T-cell (primary cell): ENCODE results near the gene HSD17B2. TPM values are rescaled to one million over a fixed set of nuclear protein-coding genes. Genes with fewer than 3 reads are reported as not detected.

Experiments
- ATAC-seq, 4 experiments: fragments of 200-7000 bp in 3 of 4; fragments of 150-1000 bp in 1 of 4; cut with Tn5 transposase; replicated peaks in 1 of 4; 1 replicate in 3 of 4; 2 replicates in 1 of 4; pipeline ENCODE4 v1.10.0; 2021; ENCODE audit warnings: moderate library complexity in 3 of 4, mild to moderate bottlenecking in 2 of 4, moderate number of reproducible peaks in 1 of 4
- CTCF ChIA-PET, 2 donors: fragments of 300-600 bp; sonication (Branson Sonifier 250); formaldehyde crosslinking; loops; one replicate each; lab custom pipeline; 2022; ENCODE audit warnings: antibody characterized with exemption in 2 of 2; lab: Charles Lee
- POLR2A ChIA-PET, 2 donors: fragments of 300-600 bp; sonication (Branson Sonifier 250); formaldehyde crosslinking; loops; one replicate each; lab custom pipeline; 2022; ENCODE audit warnings: antibody characterized with exemption in 2 of 2; lab: Charles Lee
- DNase-seq, 35 experiments: peaks; one replicate each; pipeline versions ENCODE4 v3.0.0 to v3.0.0-alpha.2; 2013 to 2023
- H3K27ac ChIP-seq: one replicate; pipeline ENCODE4 v1.5.1; 2013; ENCODE audit warnings: low read length
- H3K27me3 ChIP-seq, 2 experiments: replicated peaks in 1 of 2; 1 replicate in 1 of 2; 2 replicates in 1 of 2; pipeline versions ENCODE4 v1.6.1 to v1.7.0; 2013; ENCODE audit warnings: low read length in 1 of 2, mixed read lengths in 1 of 2; ENCODE audit not compliant: control insufficient read depth in 2 of 2, insufficient read depth in 2 of 2; ENCODE audit errors: extremely low read depth in 1 of 2
- H3K36me3 ChIP-seq, 2 donors: 1 replicate in 1 of 2; 2 replicates in 1 of 2; pipeline versions ENCODE4 v1.6.1 to v1.7.0; 2013; ENCODE audit warnings: low read length in 1 of 2; ENCODE audit not compliant: control insufficient read depth in 2 of 2, insufficient read depth in 1 of 2; ENCODE audit errors: extremely low read depth in 1 of 2
- H3K4me1 ChIP-seq, 2 experiments: 1 replicate in 1 of 2; 2 replicates in 1 of 2; pipeline versions ENCODE4 v1.6.1 to v1.7.0; 2013; ENCODE audit warnings: low read length in 2 of 2, mixed read lengths in 1 of 2; ENCODE audit not compliant: insufficient read depth in 2 of 2, control insufficient read depth in 1 of 2; ENCODE audit errors: extremely low read depth in 1 of 2
- H3K4me3 ChIP-seq, 2 donors: 1 replicate in 1 of 2; 2 replicates in 1 of 2; pipeline versions ENCODE4 v1.5.1 to v1.7.0; 2013; ENCODE audit warnings: mild to moderate bottlenecking in 2 of 2, low read length in 1 of 2, moderate library complexity in 1 of 2; ENCODE audit not compliant: control insufficient read depth in 1 of 2; ENCODE audit errors: extremely low read depth in 1 of 2
- H3K9me3 ChIP-seq: 2 replicates; pipeline ENCODE4 v1.7.0; 2013
- H3K27ac Mint-ChIP-seq, 2 donors: one replicate each; pipeline ENCODE4 v1.8.0; 2020 to 2021; ENCODE audit warnings: mild to moderate bottlenecking in 2 of 2, mixed read lengths in 2 of 2
- H3K27me3 Mint-ChIP-seq, 2 donors: one replicate each; pipeline ENCODE4 v1.8.0; 2021 to 2022; ENCODE audit warnings: mixed read lengths in 2 of 2
- H3K36me3 Mint-ChIP-seq: one replicate; pipeline ENCODE4 v1.8.0; 2021; ENCODE audit warnings: mixed read lengths
- H3K4me1 Mint-ChIP-seq, 3 donors: one replicate each; pipeline ENCODE4 v1.8.0; 2020 to 2022; ENCODE audit warnings: mixed read lengths in 3 of 3, mild to moderate bottlenecking in 1 of 3
- H3K4me3 Mint-ChIP-seq, 3 donors: one replicate each; pipeline ENCODE4 v1.8.0; 2020 to 2022; ENCODE audit warnings: mild to moderate bottlenecking in 3 of 3, mixed read lengths in 3 of 3, moderate library complexity in 3 of 3
- H3K9me3 Mint-ChIP-seq, 3 donors: one replicate each; pipeline ENCODE4 v1.8.0; 2020 to 2022; ENCODE audit warnings: mixed read lengths in 3 of 3
- WGBS: methylation state at CpG from one replicate; pipeline ENCODE4 v1.1.5; 2013; ENCODE audit warnings: missing lambda C conversion rate; ENCODE audit not compliant: insufficient coverage; 5-methylcytosine and 5-hydroxymethylcytosine counted together
- total RNA-seq, 35 experiments: library from RNA in 6 of 35; stranded (reverse) in 6 of 35; fragments of 120-200 nt in 1 of 35; gene quantifications; one replicate each; pipeline versions ENCODE4 v1.2.1 to v1.2.4 and lab custom pipeline; 2013 to 2026

HSD17B2 gene
- total RNA-seq, 5 donors from 2014 or later (not counting 1 experiment from before 2014, with no cell fraction given): not detected

DNA sequence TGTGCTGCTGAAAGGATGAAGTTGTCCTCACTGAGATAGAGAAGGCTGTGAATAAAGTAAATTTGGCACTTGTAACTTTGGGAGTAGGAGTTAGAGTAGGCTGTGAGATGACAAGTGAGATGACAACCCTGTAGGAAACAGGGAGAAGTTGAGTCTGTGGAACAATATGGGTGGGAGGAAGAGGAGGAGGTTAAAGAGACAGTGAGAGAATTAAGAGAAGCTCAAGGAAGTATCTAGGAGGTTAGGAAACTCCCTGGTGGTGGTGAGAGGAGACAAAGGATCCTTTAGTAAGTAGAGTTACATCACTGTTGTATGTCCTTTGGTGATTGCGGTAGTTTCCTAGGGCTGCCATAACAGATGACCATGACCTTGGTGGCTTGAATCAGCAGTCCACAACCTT, 10.7 kb upstream of the HSD17B2 start:
- Histone ChIP-seq H3K4me3 (no peak overlapping the region), H3K9me3 (no peaks in the 10 kb centered on the region), H3K27ac (no peak overlapping the region), H3K4me1 (no peaks in the 10 kb centered on the region), H3K36me3 (no peaks in the 10 kb centered on the region), H3K27me3 (peaks cover 6 to 14% of the 10 kb centered on the region in 2 experiments)
- H3K27ac Mint-ChIP-seq: no peak overlapping the region
- ATAC-seq: no peak
- H3K27me3 Mint-ChIP-seq: peaks cover 27 to 29% of the 10 kb centered on the region in 2 donors
- no CpG with 5 or more reads among the region's 1 CpG for WGBS
- no peak for DNase-seq
- ChIA-PET POLR2A (no interaction called here), CTCF (no interaction called here)
- no peak overlapping the region for H3K4me3 Mint-ChIP-seq
- H3K9me3 Mint-ChIP-seq: no peaks in the 10 kb centered on the region
- no peaks in the 10 kb centered on the region for H3K36me3 Mint-ChIP-seq
- no peaks in the 10 kb centered on the region for H3K4me1 Mint-ChIP-seq

GRCh38 chr16:82024883-82025282, 10.2 kb upstream of the HSD17B2 start:
- H3K4me3 ChIP-seq: no peak overlapping the region
- no peak overlapping the region for H3K4me3 Mint-ChIP-seq
- H3K27me3 Mint-ChIP-seq: peaks cover 25% of the 10 kb centered on the region in 2 donors
- peaks cover 3 to 10% of the 10 kb centered on the region in 2 experiments for H3K27me3 ChIP-seq
- no peaks in the 10 kb centered on the region for H3K36me3 ChIP-seq
- no peaks in the 10 kb centered on the region for H3K9me3 ChIP-seq
- WGBS: 33% methylated on average over 1 of the region's 4 CpGs
- no peaks in the 10 kb centered on the region for H3K9me3 Mint-ChIP-seq
- ATAC-seq (no peak), DNase-seq (no peak)
- H3K27ac ChIP-seq: no peak overlapping the region
- H3K4me1 Mint-ChIP-seq: no peaks in the 10 kb centered on the region
- H3K4me1 ChIP-seq: no peaks in the 10 kb centered on the region
- no peak overlapping the region for H3K27ac Mint-ChIP-seq
- ChIA-PET CTCF (no interaction called here), POLR2A (no interaction called here)
- no peaks in the 10 kb centered on the region for H3K36me3 Mint-ChIP-seq

DNA sequence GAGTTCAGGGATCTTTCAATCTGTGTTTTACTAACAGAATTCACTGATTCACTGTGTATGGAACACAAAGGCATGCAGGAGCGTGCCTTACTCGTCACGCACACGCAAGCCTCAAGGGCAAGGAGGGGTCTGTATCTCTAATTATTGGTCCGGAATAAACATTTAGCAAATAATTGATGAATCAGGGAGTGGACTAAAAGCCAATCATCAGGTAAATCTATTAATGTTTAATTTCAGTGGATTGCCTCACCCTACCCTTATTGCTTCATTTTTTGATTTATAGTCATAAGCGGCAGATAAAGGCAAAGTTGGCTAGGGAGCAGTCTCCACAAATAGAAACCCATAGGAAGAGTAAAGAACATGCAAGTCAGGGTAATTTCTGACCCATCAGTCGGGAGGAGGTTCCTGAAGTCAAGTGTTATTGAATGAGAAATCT, 7.4 kb upstream of the HSD17B2 start:
- no peak overlapping the region for H3K4me3 Mint-ChIP-seq
- H3K36me3 Mint-ChIP-seq: no peaks in the 10 kb centered on the region
- no peaks in the 10 kb centered on the region for H3K9me3 ChIP-seq
- no peaks in the 10 kb centered on the region for H3K4me1 Mint-ChIP-seq
- POLR2A ChIA-PET: no interaction called here
- WGBS: 89% methylated on average over 4 of the region's 7 CpGs
- no peak for DNase-seq
- no peak overlapping the region for H3K27ac ChIP-seq
- no peak overlapping the region for H3K27ac Mint-ChIP-seq
- peaks cover 21 to 23% of the 10 kb centered on the region in 2 donors for H3K27me3 Mint-ChIP-seq
- H3K9me3 Mint-ChIP-seq: no peaks in the 10 kb centered on the region
- ATAC-seq: no peak
- no peaks in the 10 kb centered on the region for H3K4me1 ChIP-seq
- CTCF ChIA-PET: no interaction called here
- peaks cover 3 to 10% of the 10 kb centered on the region in 2 experiments for H3K27me3 ChIP-seq
- H3K4me3 ChIP-seq: no peak overlapping the region
- H3K36me3 ChIP-seq: no peaks in the 10 kb centered on the region

DNA sequence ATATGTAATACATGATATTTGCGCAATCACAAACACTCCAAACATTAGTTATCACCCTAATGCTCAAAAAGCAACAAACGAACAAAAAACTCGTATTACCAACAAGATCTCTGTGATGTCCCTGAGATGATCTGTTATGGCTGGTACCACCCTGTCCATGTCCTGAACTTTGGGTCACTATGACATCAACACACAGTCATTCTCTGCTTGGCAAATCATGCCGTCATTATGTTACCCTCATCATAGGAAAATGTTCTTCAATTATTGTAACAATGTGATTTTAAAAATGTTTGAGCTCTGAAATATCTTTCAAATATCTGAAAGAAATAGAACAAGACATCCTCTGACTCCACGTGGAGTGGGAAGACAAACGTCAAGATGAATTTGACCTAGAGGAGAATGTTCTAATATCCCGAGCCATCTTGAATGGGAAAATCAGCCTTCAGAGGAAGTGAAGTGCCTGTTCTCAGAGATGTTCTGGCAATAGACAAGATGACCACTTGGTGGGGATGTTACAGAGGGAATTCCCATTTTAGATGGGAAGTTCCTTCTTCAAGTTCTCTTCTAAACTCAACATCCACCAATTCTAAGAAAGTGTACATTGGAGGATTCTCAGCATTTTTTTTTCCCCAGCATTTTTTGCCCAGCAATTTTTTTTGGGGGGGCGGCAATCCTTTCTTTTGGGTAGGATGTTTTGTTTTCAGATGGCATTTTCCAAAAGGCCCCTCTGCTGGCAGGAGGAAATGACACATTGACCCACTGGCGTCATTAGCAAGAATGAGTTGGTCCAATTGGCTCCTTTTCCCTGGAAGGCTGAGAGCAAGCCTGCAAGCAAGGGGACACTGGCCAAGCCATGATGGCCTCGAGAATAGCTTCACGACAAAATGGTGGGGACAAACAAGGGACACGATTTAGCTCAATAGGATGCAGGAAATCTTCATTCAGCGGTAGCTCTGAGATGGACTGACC, 3.7 kb upstream of the HSD17B2 start:
- Mint-ChIP-seq H3K36me3 (no peaks in the 10 kb centered on the region), H3K27ac (no peak overlapping the region), H3K27me3 (peaks cover 14 to 19% of the 10 kb centered on the region in 2 donors), H3K9me3 (no peaks in the 10 kb centered on the region), H3K4me3 (no peak overlapping the region), H3K4me1 (no peaks in the 10 kb centered on the region)
- 53% methylated on average over 8 of the region's 13 CpGs for WGBS
- Histone ChIP-seq H3K36me3 (no peaks in the 10 kb centered on the region), H3K27me3 (peaks cover 0 to 12% of the 10 kb centered on the region in 2 experiments), H3K9me3 (no peaks in the 10 kb centered on the region), H3K4me3 (no peak overlapping the region), H3K27ac (no peak overlapping the region), H3K4me1 (no peaks in the 10 kb centered on the region)
- ATAC-seq (no peak), DNase-seq (peak in 1 of 35 experiments; percentile 28)
- ChIA-PET CTCF (interaction anchor here (0.5 to 0.7 kb wide), 2 partner anchors 204 to 242 kb away, joined by 3 read pairs; no protein-coding TSS in a partner anchor), POLR2A (no interaction called here)

- Mint-ChIP-seq H3K4me1 (no peaks in the 10 kb centered on the region), H3K27ac (no peak overlapping the region), H3K9me3 (no peaks in the 10 kb centered on the region), H3K4me3 (no peak overlapping the region), H3K27me3 (peaks cover 16 to 22% of the 10 kb centered on the region in 2 donors), H3K36me3 (no peaks in the 10 kb centered on the region)
- peaks cover 0 to 9% of the 10 kb centered on the region in 2 experiments for H3K27me3 ChIP-seq
- ATAC-seq (no peak), DNase-seq (no peak)
- H3K27ac ChIP-seq: no peak overlapping the region
- no peak overlapping the region for H3K4me3 ChIP-seq
- H3K4me1 ChIP-seq: no peaks in the 10 kb centered on the region
- CTCF ChIA-PET: no interaction called here
- POLR2A ChIA-PET: no interaction called here
- no peaks in the 10 kb centered on the region for H3K9me3 ChIP-seq
- no peaks in the 10 kb centered on the region for H3K36me3 ChIP-seq
- WGBS: 90% methylated on average over 6 of the region's 6 CpGs
These were observed 2.0 kb upstream of the HSD17B2 start for GRCh38 chr16:82033006-82033405.

DNA sequence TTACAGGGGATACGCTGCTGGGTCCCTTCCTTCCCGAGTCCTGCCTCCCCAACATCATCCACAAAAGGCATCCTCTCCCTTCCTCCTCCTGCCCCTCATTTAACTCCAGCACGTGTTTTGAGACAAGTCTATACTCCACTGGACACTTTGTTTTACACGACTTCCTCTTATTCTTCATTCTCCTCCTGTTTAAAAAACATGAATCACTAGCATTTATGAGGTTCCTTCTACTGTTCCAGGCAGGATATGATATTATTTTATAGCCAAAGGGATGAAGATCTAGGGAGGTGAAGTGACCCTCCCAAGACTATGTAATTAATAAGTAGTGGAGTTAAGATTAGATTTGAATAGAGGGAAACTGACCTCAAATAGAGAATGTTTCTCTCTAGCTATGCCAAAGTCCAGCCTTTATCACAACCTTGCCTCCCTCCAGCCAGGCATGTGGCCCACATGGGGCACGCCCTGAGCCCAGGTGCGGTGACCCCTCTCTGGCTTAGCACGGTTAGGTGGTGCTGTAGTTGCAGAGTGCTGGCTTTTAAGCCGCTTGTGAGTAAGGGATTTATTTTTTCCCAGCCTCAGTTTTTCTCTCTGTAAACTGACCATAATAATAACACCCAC, 1.3 kb upstream of the HSD17B2 start:
- Histone ChIP-seq H3K36me3 (no peaks in the 10 kb centered on the region), H3K9me3 (no peaks in the 10 kb centered on the region), H3K27ac (no peak overlapping the region), H3K27me3 (peaks cover 0 to 9% of the 10 kb centered on the region in 2 experiments), H3K4me1 (no peaks in the 10 kb centered on the region), H3K4me3 (no peak overlapping the region)
- no peaks in the 10 kb centered on the region for H3K9me3 Mint-ChIP-seq
- ChIA-PET CTCF (no interaction called here), POLR2A (no interaction called here)
- ATAC-seq: no peak
- H3K27me3 Mint-ChIP-seq: peaks cover 21 to 22% of the 10 kb centered on the region in 2 donors
- H3K4me3 Mint-ChIP-seq: no peak overlapping the region
- H3K36me3 Mint-ChIP-seq: no peaks in the 10 kb centered on the region
- WGBS: 20% methylated on average over 2 of the region's 8 CpGs
- no peak for DNase-seq
- no peaks in the 10 kb centered on the region for H3K4me1 Mint-ChIP-seq
- H3K27ac Mint-ChIP-seq: no peak overlapping the region
